H1 (cell line): ENCODE results near the gene DFFB. TPM values are rescaled to one million over a fixed set of nuclear protein-coding genes. Genes with fewer than 3 reads are reported as not detected.

ENCODE experiments used
- CTCF ChIA-PET: fragments of 300-600 bp; sonication (Branson Sonifier 250); formaldehyde crosslinking; loops from one replicate; lab custom pipeline; 2021; ENCODE audit not compliant: partially characterized antibody; lab: Charles Lee
- POLR2A ChIA-PET: fragments of 300-600 bp; sonication (Branson Sonifier 250); formaldehyde crosslinking; loops from one replicate; lab custom pipeline; 2021; ENCODE audit warnings: inconsistent platforms; ENCODE audit not compliant: partially characterized antibody; lab: Charles Lee
- DNase-seq, 2 experiments: peaks; one replicate each; pipeline versions ENCODE4 v3.0.0 to v3.0.0-alpha.2; 2010 to 2022; ENCODE audit warnings: low spot score in 2 of 2, low read depth in 1 of 2, mixed read lengths in 1 of 2
- FAIRE-seq: peaks from 2 replicates; lab custom pipeline; 2011; peaks lifted over from hg19 to GRCh38; lab: Jason Lieb, UNC
- H2AFZ ChIP-seq: 2 replicates; pipeline ENCODE4 v1.8.1; 2012; ENCODE audit warnings: low read length, inconsistent platforms
- H2AK5ac ChIP-seq: 2 replicates; pipeline ENCODE4 v1.6.1; 2013; ENCODE audit warnings: low read depth, low read length
- H2BK120ac ChIP-seq: replicated peaks from 2 replicates; pipeline ENCODE3; 2013; ENCODE audit warnings: low read depth, low read length, inconsistent platforms
- H2BK12ac ChIP-seq: 2 replicates; pipeline ENCODE4 v1.6.1; 2013; ENCODE audit warnings: low read depth, low read length
- H2BK15ac ChIP-seq: 2 replicates; pipeline ENCODE4 v1.6.1; 2013; ENCODE audit warnings: low read length
- H2BK20ac ChIP-seq: 2 replicates; pipeline ENCODE4 v1.6.1; 2013; ENCODE audit warnings: low read length
- H2BK5ac ChIP-seq: 2 replicates; pipeline ENCODE4 v1.6.1; 2013; ENCODE audit warnings: low read depth, low read length
- H3K14ac ChIP-seq: 2 replicates; pipeline ENCODE4 v1.6.1; 2013; ENCODE audit warnings: inconsistent platforms; ENCODE audit not compliant: insufficient read length
- H3K18ac ChIP-seq: 2 replicates; pipeline ENCODE4 v1.6.1; 2013; ENCODE audit warnings: low read length; ENCODE audit errors: extremely low read depth
- H3K23ac ChIP-seq: 2 replicates; pipeline ENCODE4 v1.6.1; 2013; ENCODE audit warnings: inconsistent platforms; ENCODE audit not compliant: insufficient read length
- H3K23me2 ChIP-seq: 2 replicates; pipeline ENCODE4 v1.6.1; 2013; ENCODE audit warnings: low read depth, low read length
- H3K27ac ChIP-seq: 2 replicates; pipeline ENCODE4 v1.6.1; 2011; ENCODE audit warnings: low read depth, low read length, inconsistent platforms
- H3K27me3 ChIP-seq, 4 experiments: replicated peaks in 1 of 4; 1 replicate in 1 of 4; 2 replicates in 3 of 4; pipeline versions ENCODE4 v1.6.1 to v1.8.1; 2011 to 2013; ENCODE audit warnings: low read length in 3 of 4, mild to moderate bottlenecking in 3 of 4, inconsistent platforms in 2 of 4, mixed read lengths in 2 of 4, moderate library complexity in 1 of 4; ENCODE audit not compliant: control insufficient read depth in 3 of 4, insufficient read depth in 3 of 4; ENCODE audit errors: extremely low read depth in 1 of 4
- H3K36me3 ChIP-seq, 4 experiments: 2 replicates each; pipeline versions ENCODE4 v1.6.1 to v1.8.1; 2011 to 2013; ENCODE audit warnings: mild to moderate bottlenecking in 4 of 4, low read length in 3 of 4, moderate library complexity in 2 of 4, control low read depth in 1 of 4, inconsistent platforms in 1 of 4; ENCODE audit not compliant: insufficient read depth in 4 of 4, control insufficient read depth in 2 of 4
- H3K4ac ChIP-seq: replicated peaks from 2 replicates; pipeline ENCODE3; 2013; ENCODE audit warnings: low read length, low read depth, mixed read lengths, inconsistent platforms; ENCODE audit not compliant: insufficient read length
- H3K4me1 ChIP-seq, 4 experiments: replicated peaks in 1 of 4; 1 replicate in 1 of 4; 2 replicates in 3 of 4; pipeline versions ENCODE4 v1.6.1 to v1.8.1; 2011 to 2013; ENCODE audit warnings: low read length in 3 of 4, inconsistent platforms in 2 of 4, mixed read lengths in 1 of 4; ENCODE audit not compliant: insufficient read depth in 4 of 4, control insufficient read depth in 3 of 4
- H3K4me2 ChIP-seq, 2 experiments: 2 replicates each; pipeline versions ENCODE4 v1.6.1 to v1.8.1; 2011 to 2013; ENCODE audit warnings: low read depth in 2 of 2, low read length in 2 of 2, control low read depth in 1 of 2, inconsistent platforms in 1 of 2, mild to moderate bottlenecking in 1 of 2; ENCODE audit not compliant: insufficient read depth in 1 of 2
- H3K4me3 ChIP-seq, 4 experiments: fragments of 200-600, 300-600 bp in 1 of 4; sonication (generic), shearing (Covaris generic), sonication (Bioruptor Twin) in 1 of 4; 2 replicates each; pipeline versions ENCODE4 v1.5.1 to v1.8.1; 2011 to 2016; ENCODE audit warnings: low read length in 4 of 4, low read depth in 3 of 4, control low read depth in 2 of 4, inconsistent platforms in 2 of 4, mild to moderate bottlenecking in 2 of 4, mixed read lengths in 1 of 4, moderate library complexity in 1 of 4; ENCODE audit not compliant: insufficient read depth in 2 of 4; ENCODE audit errors: extremely low read depth in 1 of 4
- H3K56ac ChIP-seq: replicated peaks from 2 replicates; pipeline ENCODE3; 2013; ENCODE audit warnings: low read depth, mild to moderate bottlenecking, mixed read lengths, low read length, inconsistent platforms; ENCODE audit not compliant: insufficient read length
- H3K79me1 ChIP-seq: 2 replicates; pipeline ENCODE4 v1.6.1; 2013; ENCODE audit warnings: low read depth, low read length, control low read depth
- H3K79me2 ChIP-seq, 2 experiments: 2 replicates each; pipeline versions ENCODE4 v1.6.1 to v1.8.1; 2012 to 2013; ENCODE audit warnings: low read length in 2 of 2, mild to moderate bottlenecking in 2 of 2, inconsistent platforms in 1 of 2; ENCODE audit not compliant: insufficient read depth in 2 of 2, control insufficient read depth in 1 of 2
- H3K9ac ChIP-seq, 4 experiments: replicated peaks in 1 of 4; 1 replicate in 1 of 4; 2 replicates in 3 of 4; pipeline versions ENCODE4 v1.6.1 to v1.8.1; 2011 to 2013; ENCODE audit warnings: low read depth in 3 of 4, low read length in 3 of 4, control low read depth in 2 of 4, mild to moderate bottlenecking in 2 of 4, moderate library complexity in 2 of 4, inconsistent platforms in 1 of 4; ENCODE audit errors: extremely low read depth in 1 of 4
- H3K9me3 ChIP-seq, 2 experiments: 2 replicates each; pipeline versions ENCODE4 v1.6.1 to v1.8.1; 2012 to 2013; ENCODE audit warnings: mild to moderate bottlenecking in 2 of 2, moderate library complexity in 2 of 2, control low read depth in 1 of 2, inconsistent platforms in 1 of 2, low read depth in 1 of 2, low read length in 1 of 2, mixed read lengths in 1 of 2; ENCODE audit not compliant: insufficient read depth in 2 of 2
- H4K20me1 ChIP-seq, 2 experiments: replicated peaks in 1 of 2; 2 replicates each; pipeline versions ENCODE3 to v1.8.1; 2011 to 2013; ENCODE audit warnings: inconsistent platforms in 2 of 2, low read length in 2 of 2, mild to moderate bottlenecking in 1 of 2; ENCODE audit not compliant: insufficient read depth in 2 of 2, control insufficient read depth in 1 of 2
- H4K5ac ChIP-seq: 2 replicates; pipeline ENCODE4 v1.6.1; 2013; ENCODE audit warnings: low read length, low read depth, mixed read lengths, inconsistent platforms; ENCODE audit not compliant: insufficient read length
- H4K8ac ChIP-seq: 2 replicates; pipeline ENCODE4 v1.8.0; 2013; ENCODE audit warnings: mild to moderate bottlenecking, moderate library complexity, low read length, inconsistent platforms; ENCODE audit not compliant: insufficient read depth; ENCODE audit errors: extremely low read depth
- H4K91ac ChIP-seq: replicated peaks from 2 replicates; pipeline ENCODE3; 2013; ENCODE audit warnings: low read length, mixed read lengths, inconsistent platforms; ENCODE audit not compliant: insufficient read length
- BACH1 ChIP-seq: IDR thresholded peaks from 2 replicates; pipeline ENCODE4 v1.6.1; 2012; ENCODE audit warnings: low read length, improper control_type of control experiment
- CBX8 ChIP-seq: fragments of 300-800, 300-1000 bp; sonication (generic); IDR thresholded peaks from 2 replicates; pipeline ENCODE4 v1.7.1; 2016; ENCODE audit warnings: low read depth, low read length, borderline replicate concordance
- CHD2 ChIP-seq: IDR thresholded peaks from 2 replicates; pipeline ENCODE4 v1.6.1; 2012; ENCODE audit warnings: low read length, improper control_type of control experiment
- CREB1 ChIP-seq: IDR thresholded peaks from 2 replicates; pipeline ENCODE4 v1.6.1; 2012; ENCODE audit warnings: inconsistent platforms
- CTBP2 ChIP-seq: IDR thresholded peaks from 2 replicates; pipeline ENCODE4 v1.7.0; 2011; ENCODE audit warnings: borderline replicate concordance, mild to moderate bottlenecking, moderate library complexity, mixed read lengths, low read length; ENCODE audit not compliant: insufficient read depth, insufficient read length
- HDAC2 ChIP-seq, 2 experiments: fragments of 300-600 bp in 1 of 2; sonication (generic) in 1 of 2; IDR thresholded peaks; 2 replicates each; pipeline ENCODE4 v1.6.1; 2011 to 2012; ENCODE audit warnings: low read depth in 2 of 2, low read length in 2 of 2, mild to moderate bottlenecking in 2 of 2, moderate library complexity in 2 of 2, borderline replicate concordance in 1 of 2, inconsistent platforms in 1 of 2
- JUN ChIP-seq: IDR thresholded peaks from 2 replicates; pipeline ENCODE4 v1.6.1; 2011; ENCODE audit warnings: low read depth, mild to moderate bottlenecking, improper control_type of control experiment, low read length
- SRF ChIP-seq: IDR thresholded peaks from 2 replicates; pipeline ENCODE4 v1.6.1; 2011; ENCODE audit warnings: mild to moderate bottlenecking, low read depth, low read length, moderate library complexity
- TCF12 ChIP-seq: IDR thresholded peaks from 2 replicates; pipeline ENCODE4 v1.6.1; 2011; ENCODE audit warnings: low read depth, mild to moderate bottlenecking, low read length
- WGBS, 2 experiments: shearing (Covaris generic) in 1 of 2; methylation state at CpG; one replicate each; pipeline versions ENCODE4 v1.1.6 to v1.1.7; 2013 to 2015; ENCODE audit warnings: low lambda C conversion rate in 2 of 2, mixed read lengths in 2 of 2, inconsistent platforms in 1 of 2, low coverage in 1 of 2, missing lambda C conversion rate in 1 of 2; ENCODE audit not compliant: insufficient replicate concordance in 2 of 2, insufficient coverage in 1 of 2, insufficient read length in 1 of 2; ENCODE audit errors: extremely low coverage in 1 of 2, missing lambda C conversion rate in 1 of 2; 5-methylcytosine and 5-hydroxymethylcytosine counted together
- polyA plus RNA-seq, 7 experiments: library from polyadenylated mRNA; depleted of rRNA in 3 of 7; stranded (reverse) in 5 of 7; unstranded in 2 of 7; fragments of >200 nt in 5 of 7; fragments of 200-250 nt in 2 of 7; gene quantifications; 1 replicate in 5 of 7; 2 replicates in 1 of 7; 4 replicates in 1 of 7; pipeline versions ENCODE4 v1.2.1 to v1.2.3, GENCODE V29; 2011 to 2013; ENCODE audit warnings: missing spikeins in 2 of 7, mixed read lengths in 2 of 7
- total RNA-seq: library from RNA; stranded (reverse); fragmentation: NEBNext Ultra II Directional; extraction: Animal tissue kit (Norgen Biotek cat#: 25700); gene quantifications from 2 replicates; pipeline ENCODE4 v1.2.1, GENCODE V29; 2021
- TF ChIP-seq, protein P1 (sequence below), 3 experiments: IDR thresholded peaks; 1 replicate in 2 of 3; 2 replicates in 1 of 3; pipeline versions ENCODE4 v1.5.1 to v1.6.1; 2011; ENCODE audit warnings: low read length in 3 of 3, mild to moderate bottlenecking in 3 of 3, inconsistent platforms in 2 of 3, low read depth in 1 of 3, moderate library complexity in 1 of 3; ENCODE audit not compliant: insufficient read depth in 1 of 3; ENCODE audit errors: control extremely low read depth in 1 of 3

The DFFB gene
- total and polyA plus RNA-seq, 2 of the 8 experiments (the other 6 are each of a cell fraction or from before 2014, with no cell fraction given) = 8.6 to 11.9 TPM

- Histone ChIP-seq H3K18ac (no peak overlapping the region), H2AK5ac (peak overlapping the region; percentile 34), H3K23me2 (peaks cover 16% of the 10 kb centered on the region; the same call in 1 of the 2 replicates), H4K8ac (no peak overlapping the region), H3K9ac (no peak overlapping the region), H2AFZ (no peak overlapping the region), H3K9me3 (peaks cover 0 to 6% of the 10 kb centered on the region in 2 experiments; a peak in 1 of 4 replicates), H2BK120ac (no peak overlapping the region), H3K4me2 (no peak overlapping the region), H2BK5ac (no peak overlapping the region), H4K5ac (no peak overlapping the region), H2BK12ac (peak overlapping the region; percentile 52; the same call in 1 of the 2 replicates), H3K79me1 (peaks cover 4% of the 10 kb centered on the region; the same call in 1 of the 2 replicates), H4K91ac (peak overlapping the region; percentile 11), H2BK20ac (no peak overlapping the region), H3K27me3 (peaks cover 0 to 8% (median 0%) of the 10 kb centered on the region in 4 experiments; a peak in 1 of 7 replicates), H3K4me1 (no peaks in the 10 kb centered on the region), H3K23ac (no peak overlapping the region), H2BK15ac (no peak overlapping the region), H4K20me1 (peaks cover 0 to 12% of the 10 kb centered on the region in 2 experiments), H3K56ac (peak overlapping the region; percentile 80), H3K36me3 (no peaks in the 10 kb centered on the region; a peak in 1 of 8 replicates), H3K4ac (no peak overlapping the region), H3K14ac (no peak overlapping the region), H3K79me2 (no peaks in the 10 kb centered on the region), H3K4me3 (no peak overlapping the region), H3K27ac (no peak overlapping the region)
- 91 to 100% methylated on average over 1 to 9 of the region's 10 CpGs for WGBS, 2 experiments
- DNase-seq (no peak), FAIRE-seq (no peak)
- ChIA-PET CTCF (no interaction called here), POLR2A (no interaction called here)
- TF ChIP-seq TCF12 = no peak
- TF ChIP-seq BACH1 = no peak
- TF ChIP-seq, protein P1, sequence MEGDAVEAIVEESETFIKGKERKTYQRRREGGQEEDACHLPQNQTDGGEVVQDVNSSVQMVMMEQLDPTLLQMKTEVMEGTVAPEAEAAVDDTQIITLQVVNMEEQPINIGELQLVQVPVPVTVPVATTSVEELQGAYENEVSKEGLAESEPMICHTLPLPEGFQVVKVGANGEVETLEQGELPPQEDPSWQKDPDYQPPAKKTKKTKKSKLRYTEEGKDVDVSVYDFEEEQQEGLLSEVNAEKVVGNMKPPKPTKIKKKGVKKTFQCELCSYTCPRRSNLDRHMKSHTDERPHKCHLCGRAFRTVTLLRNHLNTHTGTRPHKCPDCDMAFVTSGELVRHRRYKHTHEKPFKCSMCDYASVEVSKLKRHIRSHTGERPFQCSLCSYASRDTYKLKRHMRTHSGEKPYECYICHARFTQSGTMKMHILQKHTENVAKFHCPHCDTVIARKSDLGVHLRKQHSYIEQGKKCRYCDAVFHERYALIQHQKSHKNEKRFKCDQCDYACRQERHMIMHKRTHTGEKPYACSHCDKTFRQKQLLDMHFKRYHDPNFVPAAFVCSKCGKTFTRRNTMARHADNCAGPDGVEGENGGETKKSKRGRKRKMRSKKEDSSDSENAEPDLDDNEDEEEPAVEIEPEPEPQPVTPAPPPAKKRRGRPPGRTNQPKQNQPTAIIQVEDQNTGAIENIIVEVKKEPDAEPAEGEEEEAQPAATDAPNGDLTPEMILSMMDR (IDR thresholded peaks at IDR 0.05; ENCODE audit: control extremely low read depth in 1 of 3, insufficient read depth in 1 of 3, low read depth in 1 of 3, low read length in 3 of 3) = no peak
- no peak for TF ChIP-seq CTBP2
- TF ChIP-seq CREB1 = no peak
- no peak for TF ChIP-seq CHD2
- no peak for TF ChIP-seq HDAC2 (IDR thresholded peaks at IDR 0.05; ENCODE audit: borderline replicate concordance in 1 of 2, low read depth in 2 of 2, low read length in 2 of 2)
- no peak for TF ChIP-seq JUN
- TF ChIP-seq CBX8 = no peak
- no peak for TF ChIP-seq SRF
Observed at GRCh38 chr1:3930301-3931006, 73.2 kb downstream of the DFFB start.
